Measurements from ENCODE around the gene SH3RF2.

DNA sequence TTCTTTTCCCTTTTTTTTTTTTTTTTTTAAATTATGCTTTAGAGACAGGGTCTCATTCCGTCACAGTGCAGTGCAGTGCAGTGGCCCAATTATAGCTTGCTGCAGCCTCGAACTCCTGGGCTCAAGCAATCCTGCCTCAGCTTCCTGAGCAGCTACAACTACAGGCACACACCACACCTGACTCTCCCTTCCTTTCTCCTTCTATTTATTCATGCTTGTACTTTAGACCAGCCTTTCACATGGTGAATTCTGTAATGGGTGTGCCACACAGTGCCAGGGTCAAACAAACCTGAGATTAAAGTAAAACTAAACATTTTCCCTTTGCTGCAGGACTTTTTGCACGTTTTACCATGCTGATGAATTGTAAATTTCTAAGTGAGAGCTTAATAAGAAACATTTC lies 8.0 kb downstream of the SH3RF2 start:
- no peak for TF ChIP-seq TAF1 (IDR thresholded peaks at IDR 0.05; ENCODE audit: borderline replicate concordance, insufficient read depth, low read length)
- TF ChIP-seq POLR2AphosphoS5 (IDR thresholded peaks at IDR 0.05; ENCODE audit: low read depth, low read length): no peak
- no peak for TF ChIP-seq SIN3A (IDR thresholded peaks at IDR 0.05; ENCODE audit: borderline replicate concordance, insufficient read depth, low read length)
- TF ChIP-seq REST (IDR thresholded peaks at IDR 0.05; ENCODE audit: insufficient read depth in 1 of 2, low read depth in 2 of 2, low read length in 2 of 2): no peak
- TF ChIP-seq FOXP2 (optimal IDR thresholded peaks at IDR 0.05; ENCODE audit: borderline replicate concordance, extremely low read depth, extremely low read length, insufficient read depth): no peak
